ENCODE results near the gene GEMIN2.

- TF ChIP-seq, protein P1, sequence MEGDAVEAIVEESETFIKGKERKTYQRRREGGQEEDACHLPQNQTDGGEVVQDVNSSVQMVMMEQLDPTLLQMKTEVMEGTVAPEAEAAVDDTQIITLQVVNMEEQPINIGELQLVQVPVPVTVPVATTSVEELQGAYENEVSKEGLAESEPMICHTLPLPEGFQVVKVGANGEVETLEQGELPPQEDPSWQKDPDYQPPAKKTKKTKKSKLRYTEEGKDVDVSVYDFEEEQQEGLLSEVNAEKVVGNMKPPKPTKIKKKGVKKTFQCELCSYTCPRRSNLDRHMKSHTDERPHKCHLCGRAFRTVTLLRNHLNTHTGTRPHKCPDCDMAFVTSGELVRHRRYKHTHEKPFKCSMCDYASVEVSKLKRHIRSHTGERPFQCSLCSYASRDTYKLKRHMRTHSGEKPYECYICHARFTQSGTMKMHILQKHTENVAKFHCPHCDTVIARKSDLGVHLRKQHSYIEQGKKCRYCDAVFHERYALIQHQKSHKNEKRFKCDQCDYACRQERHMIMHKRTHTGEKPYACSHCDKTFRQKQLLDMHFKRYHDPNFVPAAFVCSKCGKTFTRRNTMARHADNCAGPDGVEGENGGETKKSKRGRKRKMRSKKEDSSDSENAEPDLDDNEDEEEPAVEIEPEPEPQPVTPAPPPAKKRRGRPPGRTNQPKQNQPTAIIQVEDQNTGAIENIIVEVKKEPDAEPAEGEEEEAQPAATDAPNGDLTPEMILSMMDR (IDR thresholded peaks at IDR 0.05), result no peak
- TF ChIP-seq POLR2AphosphoS5 (IDR thresholded peaks at IDR 0.05; ENCODE audit: insufficient read depth in 1 of 2, low read depth in 1 of 2), result no peak
These were observed 70.6 kb downstream of the GEMIN2 start for GRCh38 chr14:39184628-39185255.
